T-helper 22 cell (primary cell): Measurements from ENCODE around the gene MGRN1.

Source experiments
- DNase-seq: peaks from one replicate; pipeline ENCODE4 v3.0.0-alpha.2; 2020; ENCODE audit warnings: low read depth

MGRN1 gene

GRCh38 chr16:4654011-4654963, 29.7 kb downstream of the MGRN1 start:
- DNase-seq: no peak

GRCh38 chr16:4654964-4655590, 30.5 kb downstream of the MGRN1 start:
- DNase-seq: no peak

GRCh38 chr16:4655801-4656200, 31.2 kb downstream of the MGRN1 start:
- DNase-seq: no peak

GRCh38 chr16:4656221-4656620, 31.6 kb downstream of the MGRN1 start:
- no peak for DNase-seq

GRCh38 chr16:4656695-4657686, 32.4 kb downstream of the MGRN1 start:
- no peak for DNase-seq

GRCh38 chr16:4659363-4660353, 35.0 kb downstream of the MGRN1 start:
- no peak for DNase-seq

GRCh38 chr16:4660454-4661007, 35.9 kb downstream of the MGRN1 start:
- DNase-seq: peak; percentile 61

- no peak for DNase-seq
Observed at GRCh38 chr16:4661661-4662060, 37.0 kb downstream of the MGRN1 start.

- DNase-seq: no peak
Observed at GRCh38 chr16:4663465-4663776, 38.8 kb downstream of the MGRN1 start.

- DNase-seq: no peak
Observed at GRCh38 chr16:4663777-4664465, 39.3 kb downstream of the MGRN1 start.

GRCh38 chr16:4664538-4665418, 40.2 kb downstream of the MGRN1 start:
- DNase-seq: peak; percentile 43

- no peak for DNase-seq
Observed at GRCh38 chr16:4666537-4667202, 42.0 kb downstream of the MGRN1 start.

GRCh38 chr16:4667203-4667963, 42.8 kb downstream of the MGRN1 start:
- no peak for DNase-seq

- DNase-seq: no peak
Observed at GRCh38 chr16:4668313-4668960, 43.8 kb downstream of the MGRN1 start.

GRCh38 chr16:4673387-4674046, 48.9 kb downstream of the MGRN1 start:
- DNase-seq: no peak

- no peak for DNase-seq
Observed at GRCh38 chr16:4674926-4675530, 50.4 kb downstream of the MGRN1 start.
